ENCODE data around the gene NOLC1. TPM values are rescaled to one million over a fixed set of nuclear protein-coding genes. Genes with fewer than 3 reads are reported as not detected.

NOLC1 gene
- total and polyA plus RNA-seq, 7 donors: 14.4 to 51.4 (median 40.0) TPM

- TF ChIP-seq EP300 (IDR thresholded peaks at IDR 0.05) (no peak), CTCF (IDR thresholded peaks at IDR 0.05) (no peak), POLR2A (IDR thresholded peaks at IDR 0.05) (no peak), POLR2AphosphoS5 (IDR thresholded peaks at IDR 0.05) (no peak)
- intact Hi-C loops (cut with DNase I): loop anchor here (1.0 kb wide), 1 partner anchor 20 kb away; the partner anchor contains the start of gene NOLC1
- no peaks in the 10 kb centered on the region for H3K36me3 ChIP-seq
- peak overlapping the region in 3 of 4 donors; percentile 80 to 96 (median 89) for H3K4me3 ChIP-seq
- H3K27ac ChIP-seq: peak overlapping the region; percentile 93 to 99 (median 96)
- peaks cover 0 to 38% (median 33%) of the 10 kb centered on the region in 4 donors for H3K4me1 ChIP-seq
- no peaks in the 10 kb centered on the region for H3K27me3 ChIP-seq
- no peak for DNase-seq
- no peaks in the 10 kb centered on the region for H3K9me3 ChIP-seq
- 21 to 30% methylated on average over 8 of the region's 8 CpGs for WGBS, 2 donors
Observed at GRCh38 chr10:102132193-102132562, 20.0 kb upstream of the NOLC1 start.

- intact Hi-C loops (cut with DNase I): loop anchor here (1.0 kb wide), 1 partner anchor 20 kb away; the partner anchor contains the start of gene NOLC1
- 0% methylated on average over 64 of the region's 64 CpGs for WGBS, 2 donors
- TF ChIP-seq EP300 (IDR thresholded peaks at IDR 0.05) (peak in 2 of 4 donors; percentile 32 to 50), POLR2AphosphoS5 (IDR thresholded peaks at IDR 0.05) (peak; percentile 84 to 91 (median 88)), CTCF (IDR thresholded peaks at IDR 0.05) (peak; percentile 87 to 98 (median 93)), POLR2A (IDR thresholded peaks at IDR 0.05) (peak; percentile 37 to 53)
- peaks cover 0 to 3% (median 2%) of the 10 kb centered on the region in 4 donors for H3K36me3 ChIP-seq
- peak within 1 kb of the TSS; percentile 93 to 99 (median 96) for H3K27ac ChIP-seq
- peak; percentile 99 for DNase-seq
- no peaks in the 10 kb centered on the region for H3K9me3 ChIP-seq
- H3K27me3 ChIP-seq: no peaks in the 10 kb centered on the region
- H3K4me1 ChIP-seq: peaks cover 0 to 38% (median 34%) of the 10 kb centered on the region in 4 donors
- peak within 1 kb of the TSS; percentile 80 to 96 (median 86) for H3K4me3 ChIP-seq
Observed at GRCh38 chr10:102132563-102133372, 19.4 kb upstream of the NOLC1 start, which contains the start of gene PPRC1. PPRC1 (plus strand) TSS chr10:102133040; CDS start chr10:102133069, 29 bp downstream.

GRCh38 chr10:102133373-102134195 is 18.6 kb upstream of the NOLC1 start:
- 0 to 1% methylated on average over 48 of the region's 48 CpGs for WGBS, 2 donors

More at GRCh38 chr10:102133373-102134195, 18.6 kb upstream of the NOLC1 start:
- no peaks in the 10 kb centered on the region for H3K9me3 ChIP-seq
- peaks cover 0 to 38% (median 34%) of the 10 kb centered on the region in 4 donors for H3K4me1 ChIP-seq
- peak overlapping the region; percentile 93 to 99 (median 96) for H3K27ac ChIP-seq
- H3K36me3 ChIP-seq: peaks cover 2 to 11% (median 8%) of the 10 kb centered on the region in 4 donors
- peak overlapping the region; percentile 80 to 96 (median 86) for H3K4me3 ChIP-seq
- peak; percentile 90 for DNase-seq
- intact Hi-C loops (cut with DNase I): no loop called here
- H3K27me3 ChIP-seq: no peaks in the 10 kb centered on the region
- TF ChIP-seq POLR2AphosphoS5 (IDR thresholded peaks at IDR 0.05) (peak in 1 of 4 donors; percentile 42), POLR2A (IDR thresholded peaks at IDR 0.05) (no peak), CTCF (IDR thresholded peaks at IDR 0.05) (no peak), EP300 (IDR thresholded peaks at IDR 0.05) (peak in 1 of 4 donors; percentile 33)

All from sigmoid colon (tissue), 7 donors.